Fibroblast of the aortic adventitia (primary cell): ENCODE measurements around the gene MT1H. TPM values are rescaled to one million over a fixed set of nuclear protein-coding genes. Genes with fewer than 3 reads are reported as not detected.
"Not testable (repeated sequence)": the region's sequence is repeated elsewhere in the genome, so short reads cannot be mapped to it uniquely, and the experiment has no call there.

Experiments used
- DNase-seq: peaks from one replicate; pipeline ENCODE4 v3.0.0-alpha.2; 2010; ENCODE audit warnings: low read depth
- H3K4me3 ChIP-seq: 2 replicates; pipeline ENCODE4 v1.5.1; 2011; ENCODE audit warnings: low read depth, mild to moderate bottlenecking, control low read depth, low read length, moderate library complexity
- total RNA-seq: library from RNA; depleted of rRNA; stranded (reverse); fragments of >200 nt; gene quantifications from 2 replicates; pipeline ENCODE4 v1.2.3, GENCODE V29; 2012; ENCODE audit warnings: low replicate concordance
- TF ChIP-seq, protein P1 (sequence below): IDR thresholded peaks from 2 replicates; pipeline ENCODE4 v1.5.1; 2011; ENCODE audit warnings: mild to moderate bottlenecking, low read length, control low read depth, inconsistent platforms; ENCODE audit not compliant: insufficient read depth

Gene MT1H
- total RNA-seq, 1 donor: not detected

DNA sequence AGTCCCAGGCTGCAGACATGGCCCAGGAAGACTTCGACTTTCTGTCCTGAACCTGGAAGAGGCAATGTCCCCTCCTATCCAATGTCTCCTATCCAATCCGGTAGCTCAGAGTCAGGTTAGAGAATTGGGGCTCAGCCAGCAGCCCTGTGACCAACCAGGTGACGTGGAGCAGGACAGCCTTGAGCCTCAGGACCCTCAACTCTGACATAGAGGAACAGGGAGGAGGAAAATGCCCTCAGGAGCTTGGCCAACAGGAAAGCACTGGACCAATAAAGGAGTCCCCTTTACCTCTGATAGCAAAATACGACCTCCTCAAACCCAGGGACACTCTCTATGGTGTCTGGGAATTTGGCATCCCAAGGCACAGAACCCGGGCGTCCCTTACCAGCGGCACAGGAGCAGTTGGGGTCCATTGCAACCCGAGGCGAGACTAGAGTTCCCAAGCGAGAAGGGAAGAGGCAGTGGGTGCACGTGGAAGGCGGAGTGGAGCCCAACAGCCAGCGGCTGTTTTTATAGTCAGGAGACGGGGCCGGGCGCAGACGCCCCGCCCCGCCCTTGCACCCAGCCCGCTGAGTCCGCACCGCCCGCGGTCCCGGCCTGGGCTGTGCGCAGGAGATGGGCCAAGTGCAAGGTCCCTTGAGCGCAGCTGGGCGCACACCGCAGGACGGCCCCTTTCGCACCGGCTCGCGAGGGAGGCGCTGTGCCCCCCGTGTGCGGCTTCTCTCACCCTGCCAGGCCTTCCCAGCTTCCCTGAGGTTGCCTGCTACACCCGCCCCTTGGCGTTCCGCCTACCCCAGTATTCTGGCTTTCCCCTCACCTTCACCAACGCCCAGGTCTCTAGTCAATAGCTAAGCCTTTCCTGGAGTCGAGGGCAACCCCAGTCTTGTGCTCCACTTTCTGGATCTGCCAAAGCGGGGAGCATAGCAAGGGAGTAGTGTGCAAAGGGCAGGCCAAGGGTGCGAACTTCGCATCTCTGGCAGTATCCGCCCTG is 1.7 kb upstream of the MT1H start, which contains the start of gene MT1G:
MT1G (minus strand) TSS at position 485 of the 991 bp plus-strand sequence; CDS start at position 413, 72 bp downstream.
- TF ChIP-seq, protein P1, sequence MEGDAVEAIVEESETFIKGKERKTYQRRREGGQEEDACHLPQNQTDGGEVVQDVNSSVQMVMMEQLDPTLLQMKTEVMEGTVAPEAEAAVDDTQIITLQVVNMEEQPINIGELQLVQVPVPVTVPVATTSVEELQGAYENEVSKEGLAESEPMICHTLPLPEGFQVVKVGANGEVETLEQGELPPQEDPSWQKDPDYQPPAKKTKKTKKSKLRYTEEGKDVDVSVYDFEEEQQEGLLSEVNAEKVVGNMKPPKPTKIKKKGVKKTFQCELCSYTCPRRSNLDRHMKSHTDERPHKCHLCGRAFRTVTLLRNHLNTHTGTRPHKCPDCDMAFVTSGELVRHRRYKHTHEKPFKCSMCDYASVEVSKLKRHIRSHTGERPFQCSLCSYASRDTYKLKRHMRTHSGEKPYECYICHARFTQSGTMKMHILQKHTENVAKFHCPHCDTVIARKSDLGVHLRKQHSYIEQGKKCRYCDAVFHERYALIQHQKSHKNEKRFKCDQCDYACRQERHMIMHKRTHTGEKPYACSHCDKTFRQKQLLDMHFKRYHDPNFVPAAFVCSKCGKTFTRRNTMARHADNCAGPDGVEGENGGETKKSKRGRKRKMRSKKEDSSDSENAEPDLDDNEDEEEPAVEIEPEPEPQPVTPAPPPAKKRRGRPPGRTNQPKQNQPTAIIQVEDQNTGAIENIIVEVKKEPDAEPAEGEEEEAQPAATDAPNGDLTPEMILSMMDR: no peak
- peak; percentile 14 for DNase-seq
- H3K4me3 ChIP-seq: peak within 1 kb of the TSS; percentile 13

DNA sequence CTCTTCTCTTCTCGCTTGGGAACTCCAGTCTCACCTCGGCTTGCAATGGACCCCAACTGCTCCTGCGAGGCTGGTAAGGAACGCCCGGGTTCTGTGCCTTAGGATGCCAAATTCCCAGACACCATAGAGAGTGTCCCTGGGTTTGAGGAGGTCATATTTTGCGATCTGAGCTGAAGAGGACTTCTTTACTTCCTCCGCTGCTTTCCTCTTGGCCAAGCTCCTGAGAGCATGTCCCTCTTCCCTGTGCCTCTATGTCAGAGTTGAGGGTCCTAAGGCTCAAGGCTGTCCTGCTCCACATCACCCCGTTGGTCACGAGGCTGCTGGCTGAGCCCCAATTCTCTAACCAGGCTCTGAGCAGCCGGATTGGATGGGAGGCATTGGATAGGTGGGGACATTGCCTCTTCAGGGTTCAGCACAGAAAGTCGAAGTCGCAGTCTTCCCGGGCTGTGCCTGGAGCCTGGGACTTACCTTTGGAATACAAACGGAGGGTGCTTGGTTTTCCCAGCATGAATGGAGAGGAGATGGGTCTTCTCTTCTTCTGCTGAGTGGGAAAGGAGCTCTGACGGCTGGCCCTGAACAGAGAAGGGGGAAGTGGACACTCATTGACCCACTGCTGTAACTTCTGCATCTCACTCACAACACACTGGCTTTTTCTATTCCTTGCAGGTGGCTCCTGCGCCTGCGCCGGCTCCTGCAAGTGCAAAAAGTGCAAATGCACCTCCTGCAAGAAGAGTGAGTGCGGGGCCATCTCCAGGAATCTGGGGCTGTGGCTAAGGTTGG is 416 bp downstream of the MT1H start:
- TF ChIP-seq, protein P1: no peak
- no peak for DNase-seq
- no peak overlapping the region for H3K4me3 ChIP-seq

DNA sequence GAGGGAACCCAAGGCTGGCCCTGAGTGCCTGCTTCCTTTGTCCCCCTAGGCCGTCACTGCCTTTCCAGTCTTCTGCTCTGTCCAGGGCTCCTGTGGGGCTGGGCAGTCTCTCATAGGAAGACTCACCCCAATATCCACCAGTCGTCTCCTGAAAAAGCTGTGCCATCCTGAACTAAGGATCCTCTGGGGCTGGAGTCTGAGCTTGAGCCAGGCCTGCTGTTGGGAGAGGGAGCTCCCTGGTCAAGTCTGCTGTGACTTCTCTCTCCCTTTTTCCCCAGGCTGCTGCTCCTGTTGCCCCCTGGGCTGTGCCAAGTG is 963 bp downstream of the MT1H start:
- H3K4me3 ChIP-seq: no peak overlapping the region
- DNase-seq: no peak
- TF ChIP-seq, protein P1: no peak

DNA sequence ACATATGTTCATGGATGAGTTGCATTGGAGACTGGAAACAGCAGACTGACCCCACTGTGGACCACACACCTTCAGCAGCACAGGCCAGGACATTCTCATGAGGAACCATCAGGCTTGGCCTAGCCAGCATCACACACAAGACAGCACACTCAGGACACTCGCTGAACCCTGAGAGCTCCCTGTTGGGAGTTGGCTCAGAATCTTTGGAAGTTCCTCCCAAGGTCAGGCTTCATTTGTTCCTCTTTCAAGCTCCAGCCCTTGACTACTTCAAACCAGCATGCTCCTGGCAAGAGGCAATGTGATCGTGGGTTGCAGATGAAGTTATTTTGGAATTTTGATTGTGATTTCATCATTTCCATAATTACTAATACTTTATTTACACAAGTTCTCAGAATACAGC is 2.1 kb downstream of the MT1H start:
- DNase-seq: peak; percentile 22
- H3K4me3 ChIP-seq: not testable (repeated sequence)

DNA sequence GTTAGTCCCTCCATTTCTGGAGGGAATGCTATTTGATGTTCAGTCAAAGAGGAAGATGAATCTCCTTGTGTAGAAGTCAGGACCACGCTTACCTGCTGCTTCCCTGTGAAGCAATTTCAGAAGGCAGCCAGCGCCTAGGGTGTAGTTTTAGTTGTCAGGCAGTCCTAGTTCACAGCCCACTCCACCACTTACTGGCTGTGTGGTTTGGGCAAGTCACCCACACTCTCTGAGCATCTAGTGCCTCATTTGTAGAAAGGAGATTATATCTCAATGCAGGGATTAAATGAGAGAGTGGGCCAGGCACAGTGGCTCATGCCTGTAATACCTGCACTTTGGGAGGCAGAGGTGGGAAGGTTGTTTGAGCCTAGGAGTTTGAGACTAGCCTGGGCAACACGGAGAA is 2.6 kb downstream of the MT1H start:
- DNase-seq, H3K4me3 ChIP-seq: not testable (repeated sequence)

DNA sequence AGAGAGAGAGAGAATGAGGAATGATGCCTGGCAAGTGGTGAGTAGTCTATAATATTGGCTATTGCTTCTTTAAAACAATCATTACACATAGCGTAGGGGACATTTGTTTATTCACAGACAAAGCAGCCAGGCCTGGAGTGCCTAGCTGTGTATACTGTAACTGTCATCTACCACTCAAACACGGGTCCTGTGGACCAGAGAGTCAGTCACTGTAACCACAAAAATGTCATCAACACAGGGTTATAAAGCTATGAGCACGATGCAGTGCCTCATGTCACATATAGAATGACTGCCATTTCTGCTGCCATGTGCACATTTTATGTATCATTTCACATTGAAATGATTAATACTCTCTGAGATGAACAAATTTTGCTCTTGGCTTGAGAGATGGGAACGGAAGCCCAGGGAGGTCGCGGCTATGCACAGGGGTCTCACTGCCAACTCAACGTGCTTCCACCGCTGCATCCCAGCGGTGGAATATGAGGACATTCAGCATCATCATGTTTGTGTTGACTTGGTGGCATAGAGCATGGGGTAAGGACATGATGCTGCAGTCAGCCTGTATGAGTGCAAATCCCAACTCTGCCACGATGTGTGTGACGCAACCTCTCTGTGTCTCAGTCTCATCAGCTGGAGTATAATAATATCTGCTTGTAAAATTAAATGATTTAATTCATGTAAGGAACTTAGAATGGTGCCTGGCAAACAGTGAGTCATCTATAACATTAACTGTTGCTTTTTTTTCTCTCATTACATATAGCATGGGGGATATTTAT is 3.3 kb downstream of the MT1H start:
- no peak overlapping the region for H3K4me3 ChIP-seq
- TF ChIP-seq, protein P1: no peak
- no peak for DNase-seq

DNA sequence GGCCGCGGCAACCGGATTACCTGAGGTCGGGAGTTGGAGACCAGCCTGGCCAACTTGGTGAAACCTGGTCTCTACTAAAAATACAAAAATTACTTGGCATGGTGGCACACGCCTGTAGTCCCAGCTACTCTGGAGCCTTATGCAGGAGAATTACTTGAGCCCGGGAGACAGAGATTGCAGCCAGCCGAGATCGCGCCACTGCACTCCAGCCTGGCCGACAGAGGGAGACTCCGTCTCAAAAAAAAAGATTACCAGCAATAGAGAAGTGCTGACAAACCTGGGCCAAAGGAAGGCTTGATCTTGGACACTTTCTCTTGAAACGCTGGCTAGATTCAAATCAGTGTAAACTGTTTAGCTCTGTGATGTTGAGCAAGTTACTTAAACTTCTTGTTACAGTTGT is 4.3 kb downstream of the MT1H start:
- H3K4me3 ChIP-seq: no peak overlapping the region
- DNase-seq: peak; percentile 44
- TF ChIP-seq, protein P1: peak; percentile 70

DNA sequence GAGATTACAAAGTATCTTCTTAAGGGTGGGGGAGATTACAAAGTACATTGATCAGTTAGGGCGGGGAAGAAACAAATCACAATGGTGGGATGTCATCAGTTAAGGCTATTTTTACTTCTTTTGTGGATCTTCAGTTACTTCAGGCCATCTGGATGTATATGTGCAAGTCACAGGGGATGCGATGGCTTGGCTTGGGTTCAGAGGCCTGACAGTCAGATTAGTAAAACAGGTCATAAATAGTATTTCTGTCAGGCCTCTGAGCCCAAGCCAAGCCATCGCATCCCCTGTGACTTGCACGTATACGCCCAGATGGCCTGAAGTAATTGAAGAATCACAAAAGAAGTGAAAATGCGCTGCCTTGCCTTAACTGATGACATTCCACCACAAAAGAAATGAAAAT is 5.0 kb downstream of the MT1H start:
- not testable (repeated sequence) for DNase-seq, H3K4me3 ChIP-seq
